GM18505 (cell line): ENCODE results near the gene UBR3.
"Not testable (repeated sequence)": the region's sequence is repeated elsewhere in the genome, so short reads cannot be mapped to it uniquely, and the experiment has no call there.

Experiments
- ATAC-seq: cut with Tn5 transposase; IDR thresholded peaks from one replicate; pipeline ENCODE4 v1.9.1; 2021; ENCODE audit not compliant: unreplicated experiment
- POLR2A ChIP-seq: IDR thresholded peaks from 4 replicates; pipeline ENCODE4 v1.6.1; 2011; ENCODE audit warnings: borderline replicate concordance; ENCODE audit not compliant: insufficient read depth, insufficient read length; ENCODE audit errors: extremely low read depth

Gene UBR3

DNA sequence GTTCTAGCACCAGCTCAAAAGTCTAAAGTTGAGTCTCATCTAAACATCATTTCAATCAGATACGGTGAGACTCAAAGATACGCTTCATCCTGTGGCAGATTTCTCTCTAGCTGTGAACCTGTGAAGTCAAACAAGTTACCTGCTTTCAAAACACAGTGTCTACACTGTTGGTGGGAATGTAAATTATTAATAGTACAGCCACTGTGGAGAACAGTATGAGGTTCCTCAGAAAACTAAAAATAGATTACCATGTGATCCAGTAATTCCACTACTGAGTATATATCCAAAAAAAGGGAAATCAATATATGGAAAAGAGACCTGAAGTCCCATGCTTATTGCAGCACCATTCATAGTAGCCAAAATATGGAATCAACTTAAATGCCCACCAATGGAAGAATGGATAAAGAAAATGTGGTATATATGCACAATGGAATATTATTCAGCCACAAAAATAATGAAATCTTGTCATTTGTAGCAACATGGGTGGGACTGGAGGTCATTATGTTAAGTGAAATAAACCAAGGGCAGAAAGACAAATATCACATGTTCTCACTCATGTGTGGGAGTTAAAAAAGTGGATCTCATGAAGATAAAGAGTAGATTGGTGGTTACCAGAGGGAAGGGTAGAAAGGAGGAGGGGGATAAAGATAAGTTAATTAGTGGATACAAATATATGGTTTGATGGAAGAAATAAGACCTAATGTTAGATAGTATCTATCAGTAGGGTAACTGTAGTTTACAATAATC is 11.7 kb downstream of the UBR3 start:
- ATAC-seq: no peak

DNA sequence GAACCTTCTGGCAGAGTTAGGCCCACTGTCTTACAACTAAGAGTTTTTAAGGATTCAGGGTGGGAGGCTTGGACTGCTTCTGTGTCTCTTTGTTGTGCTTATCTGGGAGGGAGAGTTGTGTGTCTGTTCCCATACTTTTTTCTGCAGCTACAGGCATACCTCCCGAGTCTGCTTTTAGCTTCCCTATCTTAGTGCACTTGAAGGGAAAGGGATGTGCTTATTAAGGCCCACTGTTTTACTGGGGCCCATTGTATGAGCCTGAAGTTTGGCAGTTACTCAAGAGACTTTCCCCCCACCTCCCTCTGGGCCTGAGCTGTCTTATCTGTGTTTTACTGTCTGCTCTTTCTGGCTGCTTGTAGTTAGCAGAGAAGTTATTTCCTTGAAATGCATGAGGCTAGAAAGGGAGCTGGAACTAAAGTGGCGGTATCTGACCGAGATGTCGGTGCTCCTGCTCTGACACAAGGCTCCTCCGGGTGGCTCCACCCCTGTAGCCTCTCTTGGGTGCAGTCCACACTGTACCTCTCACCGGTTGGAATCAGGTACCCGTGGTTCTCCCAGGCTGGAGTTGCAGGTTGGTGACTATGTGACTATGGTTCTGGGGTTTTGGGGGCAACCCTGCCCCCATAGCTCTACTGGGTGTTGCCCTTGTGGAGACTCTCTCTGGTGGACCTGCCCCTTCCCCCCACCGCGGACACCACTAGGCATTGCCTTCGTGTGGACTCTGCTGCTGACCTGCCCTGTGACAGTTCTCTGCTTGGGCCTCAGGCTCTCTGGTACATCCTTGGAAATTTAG is 12.9 kb downstream of the UBR3 start:
- no peak for ATAC-seq
- no peak for TF ChIP-seq POLR2A

More for the DNA sequence above, 11.7 kb downstream of the UBR3 start:
- no peak for TF ChIP-seq POLR2A

DNA sequence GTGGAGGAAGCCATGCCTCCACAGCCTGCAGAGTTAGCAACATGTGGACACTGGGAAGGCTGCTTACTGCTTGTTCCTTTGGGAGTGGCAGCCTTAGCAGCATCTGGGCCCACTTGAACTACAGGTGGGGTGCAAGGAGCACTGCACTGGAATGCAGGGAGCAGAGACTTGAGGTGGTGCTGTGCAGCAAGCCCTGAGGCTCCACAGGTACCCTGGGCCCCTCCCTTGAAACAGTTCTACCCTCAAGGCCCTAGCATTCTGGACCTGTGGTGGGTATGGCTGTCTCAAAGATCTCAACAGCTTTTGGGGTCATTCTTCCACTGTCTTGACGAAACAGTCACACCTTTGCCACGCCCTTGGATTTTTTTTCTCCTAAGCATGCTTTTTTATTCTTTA is 13.5 kb downstream of the UBR3 start:
- ATAC-seq: no peak
- no peak for TF ChIP-seq POLR2A

DNA sequence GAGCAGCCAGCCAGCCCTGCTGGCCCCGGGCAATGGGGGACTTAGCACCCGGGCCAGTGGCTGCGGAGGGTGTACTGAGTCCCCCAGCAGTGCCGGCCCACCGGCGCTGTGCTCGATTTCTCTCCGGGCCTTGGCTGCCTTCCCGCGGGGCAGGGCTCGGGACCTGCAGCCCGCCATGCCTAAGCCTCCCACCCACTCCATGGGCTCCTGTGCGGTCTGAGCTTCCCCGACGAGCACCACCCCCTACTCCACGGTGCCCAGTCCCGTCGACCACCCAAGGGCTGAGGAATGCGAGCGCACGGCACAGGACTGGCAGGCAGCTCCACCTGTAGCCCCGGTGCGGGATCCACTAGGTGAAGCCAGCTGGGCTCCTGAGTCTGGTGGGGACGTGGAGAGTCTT is 14.4 kb downstream of the UBR3 start:
- not testable (repeated sequence) for ATAC-seq

DNA sequence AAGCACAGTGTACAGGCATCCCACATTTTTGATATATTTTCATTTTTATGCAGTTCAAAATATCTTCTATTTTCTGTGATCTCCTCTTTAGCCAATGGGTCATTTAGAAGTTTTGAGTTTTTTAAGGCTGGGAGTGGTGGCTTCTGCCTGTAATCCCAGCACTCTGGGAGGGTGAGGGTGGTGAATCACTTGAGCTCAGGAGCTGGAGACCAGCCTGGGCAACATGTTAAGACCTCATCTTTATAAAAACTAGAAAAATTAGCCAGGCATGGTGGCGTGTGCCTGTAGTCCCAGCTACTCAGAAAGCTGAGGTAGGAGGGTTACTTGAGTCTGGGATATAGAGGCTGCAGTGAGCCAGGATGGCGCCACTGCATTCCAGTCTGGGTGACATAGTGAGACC is 17.8 kb downstream of the UBR3 start:
- ATAC-seq: no peak
- TF ChIP-seq POLR2A: no peak

DNA sequence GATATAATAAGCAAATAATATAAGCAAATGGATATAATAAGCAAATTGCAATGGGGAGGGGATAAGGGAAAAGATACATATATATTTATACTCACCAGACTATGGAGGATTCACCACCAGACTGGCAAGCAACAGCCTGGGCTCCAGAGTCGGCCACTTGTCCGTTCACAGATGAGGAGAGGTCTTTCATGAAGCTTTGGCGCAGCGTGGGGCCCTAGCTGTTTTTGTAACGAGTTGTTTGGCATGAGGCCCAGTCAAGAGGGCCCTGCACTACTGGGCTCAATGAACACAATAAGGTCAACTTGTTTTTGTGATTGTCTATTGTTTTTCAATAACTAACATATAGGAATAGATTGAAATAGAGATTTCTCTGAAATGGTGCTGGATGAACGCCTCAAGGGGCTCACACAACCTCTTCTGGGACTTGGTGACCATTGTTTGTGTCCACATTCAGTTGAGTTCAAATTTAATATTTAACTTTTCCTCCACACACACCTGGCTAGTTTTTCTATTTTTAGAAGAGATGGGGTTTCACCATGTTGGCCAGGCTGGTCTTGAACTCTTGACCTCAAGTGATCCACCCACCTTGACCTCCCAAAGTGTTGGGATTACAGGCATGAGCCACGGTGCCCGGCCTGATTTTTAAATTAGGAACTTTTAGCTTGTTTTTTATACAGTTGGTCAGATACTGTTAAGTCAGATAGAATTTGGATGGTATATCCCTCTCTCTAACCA is 21.9 kb downstream of the UBR3 start:
- not testable (repeated sequence) for ATAC-seq

DNA sequence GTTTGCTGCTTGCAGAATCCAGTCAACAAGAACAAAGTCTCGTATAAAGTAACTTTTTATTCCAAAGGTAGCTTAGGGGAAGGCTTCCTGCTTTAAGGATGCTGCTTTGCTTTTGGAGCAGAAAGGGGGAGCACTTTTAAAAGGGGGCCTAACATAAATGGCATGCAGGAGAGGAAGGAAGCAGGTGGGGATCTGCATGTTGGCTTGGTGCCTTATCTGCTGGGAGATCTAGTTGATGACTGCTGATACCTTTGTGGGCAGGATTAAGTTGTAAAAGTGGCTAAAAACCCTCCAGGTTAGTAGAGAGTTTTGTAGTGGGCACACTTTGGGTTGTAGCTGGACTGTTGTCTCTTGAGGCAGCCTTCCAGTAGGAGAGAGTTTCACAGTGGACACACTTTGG is 22.5 kb downstream of the UBR3 start:
- TF ChIP-seq POLR2A: no peak
- ATAC-seq: no peak

DNA sequence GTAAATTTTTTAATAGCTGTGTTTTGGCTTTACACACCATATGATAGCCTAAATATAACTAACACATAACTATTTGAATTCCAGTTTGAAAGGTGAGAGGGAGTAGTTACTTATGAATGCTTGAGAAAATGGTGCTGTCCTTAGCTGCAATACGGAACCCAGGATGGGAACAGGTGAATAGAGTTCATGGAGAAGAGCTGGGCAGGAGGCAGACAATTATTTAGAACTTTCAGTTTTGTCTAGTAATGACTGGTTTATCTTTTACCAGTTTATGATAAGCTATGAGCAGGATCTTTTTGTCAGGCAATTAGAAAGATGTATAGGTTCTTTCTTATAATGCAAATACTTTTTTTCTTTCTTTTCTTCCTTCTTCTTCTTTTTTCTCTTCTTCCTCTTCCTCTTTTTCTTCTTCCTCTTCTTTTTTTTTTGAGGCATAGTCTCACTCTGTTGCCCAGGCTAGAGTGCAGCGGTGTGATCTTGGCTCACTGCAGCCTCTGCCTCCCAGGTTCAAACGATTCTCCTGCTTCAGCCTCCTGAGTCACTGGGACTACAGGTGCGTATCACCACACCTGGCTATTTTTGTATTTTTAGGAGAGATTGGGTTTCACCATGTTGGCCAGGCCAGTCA is 25.9 kb downstream of the UBR3 start:
- no peak for ATAC-seq
- no peak for TF ChIP-seq POLR2A

DNA sequence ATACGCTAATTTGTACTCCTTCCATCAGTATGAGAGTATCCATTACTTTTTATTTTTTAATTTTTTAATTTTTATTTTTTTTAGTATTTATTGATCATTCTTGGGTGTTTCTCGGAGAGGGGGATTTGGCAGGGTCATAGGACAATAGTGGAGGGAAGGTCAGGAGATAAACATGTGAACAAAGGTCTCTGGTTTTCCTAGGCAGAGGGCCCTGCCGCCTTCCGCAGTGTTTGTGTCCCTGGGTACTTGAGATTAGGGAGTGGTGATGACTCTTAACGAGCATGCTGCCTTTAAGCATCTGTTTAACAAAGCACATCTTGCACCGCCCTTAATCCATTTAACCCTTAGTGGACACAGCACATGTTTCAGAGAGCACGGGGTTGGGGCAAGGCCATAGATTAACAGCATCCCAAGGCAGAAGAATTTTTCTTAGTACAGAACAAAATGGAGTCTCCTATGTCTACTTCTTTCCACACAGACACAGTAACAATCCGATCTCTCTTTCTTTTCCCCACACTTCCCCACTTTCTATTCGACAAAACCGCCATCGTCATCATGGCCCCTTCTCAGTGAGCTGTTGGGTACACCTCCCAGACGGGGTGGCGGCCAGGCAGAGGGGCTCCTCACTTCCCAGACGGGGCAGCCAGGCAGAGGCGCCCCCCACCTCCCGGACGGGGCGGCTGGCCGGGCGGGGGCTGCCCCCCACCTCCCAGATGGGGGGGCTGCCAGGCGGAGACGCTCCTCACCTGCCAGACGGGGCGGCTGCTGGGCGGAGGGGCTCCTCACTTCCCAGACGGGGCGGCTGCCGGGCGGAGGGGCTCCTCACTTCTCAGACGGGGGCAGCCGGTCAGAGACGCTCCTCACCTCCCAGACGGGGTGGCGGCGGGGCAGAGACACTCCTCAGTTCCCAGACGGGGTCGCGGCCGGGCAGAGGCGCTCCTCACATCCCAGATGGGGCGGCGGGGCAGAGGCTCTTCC is 28.3 kb downstream of the UBR3 start:
- ATAC-seq: not testable (repeated sequence)

DNA sequence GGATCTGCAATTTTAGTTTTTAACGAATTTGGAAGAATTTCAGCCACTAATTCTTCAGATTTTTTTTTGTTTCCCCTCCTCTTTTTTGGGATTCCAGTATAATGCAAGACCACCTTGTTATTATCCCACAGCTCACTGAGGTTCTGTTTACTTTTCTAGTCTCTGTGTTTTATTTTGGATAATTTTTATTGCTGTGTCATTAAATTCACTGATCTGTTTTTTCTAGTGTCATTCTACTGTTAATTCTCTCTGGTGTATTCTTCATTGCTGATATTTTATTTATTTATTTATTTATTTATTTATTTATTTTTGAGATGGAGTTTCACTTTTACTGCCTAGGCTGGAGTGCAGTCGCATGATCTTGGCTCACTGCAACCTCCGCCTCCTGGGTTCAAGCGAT is 32.2 kb downstream of the UBR3 start:
- no peak for TF ChIP-seq POLR2A
- ATAC-seq: no peak

DNA sequence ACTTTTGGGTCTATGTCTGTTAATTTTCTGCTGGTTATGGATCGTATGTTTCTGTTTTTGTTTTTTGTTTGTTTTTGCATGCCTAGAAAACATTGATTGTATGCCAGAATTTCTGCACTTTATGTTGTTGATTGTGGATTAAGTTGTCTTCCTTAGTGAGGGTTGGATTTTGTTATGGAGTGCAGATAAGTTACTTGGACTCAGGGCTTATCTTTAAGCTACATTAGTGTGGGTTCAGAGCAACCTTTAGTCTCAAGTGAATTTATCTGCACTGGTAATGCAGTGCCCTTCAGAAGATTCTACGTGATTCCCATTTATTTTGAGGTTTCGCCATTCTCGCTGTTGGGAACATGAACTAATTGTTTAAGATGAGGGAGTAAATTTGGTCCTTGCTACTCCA is 32.9 kb downstream of the UBR3 start:
- no peak for TF ChIP-seq POLR2A
- no peak for ATAC-seq

DNA sequence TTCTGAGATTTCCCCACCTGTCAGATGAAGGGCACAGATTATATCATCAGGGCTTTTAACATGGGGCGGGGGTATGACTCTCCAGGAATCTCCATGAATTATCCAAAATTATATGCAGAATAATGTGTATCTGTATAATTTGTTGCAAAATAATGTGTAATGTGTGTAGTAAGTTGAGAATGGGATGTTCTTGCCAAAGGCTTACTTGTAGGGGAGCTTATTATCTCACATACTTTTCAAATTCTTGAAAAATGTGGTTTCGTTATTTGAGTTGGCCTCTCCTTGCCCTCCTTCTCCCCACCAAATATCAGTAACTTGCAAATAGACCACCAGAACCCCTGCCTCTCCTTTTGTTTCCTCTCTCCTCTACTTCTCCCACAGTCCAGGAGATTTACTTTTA is 35.6 kb downstream of the UBR3 start:
- TF ChIP-seq POLR2A: no peak
- ATAC-seq: no peak

DNA sequence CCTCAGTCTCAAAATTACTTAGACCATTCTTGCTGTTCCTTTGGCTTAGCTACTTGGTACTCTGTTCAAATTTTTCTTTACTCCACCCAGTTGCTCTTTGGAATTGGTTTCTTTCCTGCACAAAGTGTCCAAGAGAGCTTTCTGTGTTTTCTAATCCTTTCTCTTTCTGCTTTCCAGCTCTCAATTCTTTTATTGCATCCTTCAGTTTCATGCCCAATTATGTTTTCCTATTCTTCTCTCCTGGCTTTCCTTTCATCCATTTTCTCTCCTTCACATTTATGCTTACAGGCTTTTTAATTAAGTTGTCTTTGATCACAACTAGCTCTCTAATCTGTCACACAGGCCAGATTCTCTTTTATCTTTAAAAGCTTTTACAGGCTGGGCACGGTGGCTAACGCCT is 38.2 kb downstream of the UBR3 start:
- ATAC-seq: no peak
- TF ChIP-seq POLR2A: no peak

DNA sequence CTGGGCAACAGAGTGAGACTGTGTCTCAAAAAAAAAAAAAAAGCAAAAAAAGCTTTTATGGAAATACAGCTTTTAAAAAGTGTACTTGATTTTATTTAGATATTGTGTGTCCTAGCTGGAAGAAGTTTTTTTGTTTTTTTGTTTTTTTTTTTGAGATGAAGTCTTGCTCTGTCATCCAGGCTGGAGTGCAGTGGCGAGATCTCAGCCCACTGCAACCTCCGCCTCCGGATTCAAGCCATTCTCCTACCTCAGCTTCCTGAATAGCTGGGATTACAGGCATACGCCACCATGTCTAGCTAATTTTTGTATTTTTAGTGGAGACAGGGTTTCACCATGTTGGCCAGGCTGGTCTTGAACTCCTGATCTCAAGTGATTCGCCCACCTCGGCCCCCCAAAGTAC is 39.0 kb downstream of the UBR3 start:
- ATAC-seq: not testable (repeated sequence)
